ENCODE measurements around the gene TRPV2.
"Not testable (repeated sequence)": the region's sequence is repeated elsewhere in the genome, so short reads cannot be mapped to it uniquely, and the experiment has no call there.

TRPV2 gene

DNA sequence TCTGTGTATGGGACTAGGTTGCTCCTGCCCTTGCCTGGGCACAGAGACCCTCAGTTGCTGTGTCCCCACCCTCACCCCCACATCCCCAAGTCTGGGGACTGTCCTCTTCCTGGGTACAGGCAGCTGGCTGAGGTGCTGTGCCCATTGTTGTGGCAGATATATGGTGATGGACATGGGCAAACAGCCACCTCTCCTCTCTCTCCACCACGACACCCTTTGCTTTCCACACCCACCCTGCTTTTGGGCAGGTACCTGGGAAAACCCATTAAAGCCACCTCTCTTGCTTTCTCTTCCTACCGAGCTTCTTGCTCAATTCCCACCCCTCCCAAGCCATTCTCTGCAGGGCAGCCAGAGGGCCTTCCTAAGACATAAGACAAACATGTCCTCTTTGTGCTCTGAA lies 21.7 kb downstream of the TRPV2 start:
- DNase-seq, result no peak

DNA sequence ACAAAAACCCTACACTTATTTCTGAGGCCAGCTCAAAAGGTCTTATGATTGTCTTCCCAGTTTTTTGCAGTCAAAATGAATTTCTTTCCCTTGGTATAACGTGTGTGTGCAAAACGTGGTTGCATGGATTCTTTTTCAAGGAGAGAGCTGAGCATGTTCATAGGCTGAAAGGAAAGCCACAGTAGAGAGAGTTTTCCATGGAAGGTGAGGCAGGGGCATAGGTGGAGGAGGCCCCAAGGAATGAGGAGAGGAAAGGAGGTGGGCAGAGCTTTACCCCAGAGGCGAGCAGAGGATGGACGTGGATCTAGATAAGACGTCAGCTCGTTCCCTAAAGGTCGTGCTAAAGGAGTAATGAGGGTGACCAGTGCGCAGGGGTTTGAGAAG lies 22.8 kb downstream of the TRPV2 start:
- no peak for DNase-seq

DNA sequence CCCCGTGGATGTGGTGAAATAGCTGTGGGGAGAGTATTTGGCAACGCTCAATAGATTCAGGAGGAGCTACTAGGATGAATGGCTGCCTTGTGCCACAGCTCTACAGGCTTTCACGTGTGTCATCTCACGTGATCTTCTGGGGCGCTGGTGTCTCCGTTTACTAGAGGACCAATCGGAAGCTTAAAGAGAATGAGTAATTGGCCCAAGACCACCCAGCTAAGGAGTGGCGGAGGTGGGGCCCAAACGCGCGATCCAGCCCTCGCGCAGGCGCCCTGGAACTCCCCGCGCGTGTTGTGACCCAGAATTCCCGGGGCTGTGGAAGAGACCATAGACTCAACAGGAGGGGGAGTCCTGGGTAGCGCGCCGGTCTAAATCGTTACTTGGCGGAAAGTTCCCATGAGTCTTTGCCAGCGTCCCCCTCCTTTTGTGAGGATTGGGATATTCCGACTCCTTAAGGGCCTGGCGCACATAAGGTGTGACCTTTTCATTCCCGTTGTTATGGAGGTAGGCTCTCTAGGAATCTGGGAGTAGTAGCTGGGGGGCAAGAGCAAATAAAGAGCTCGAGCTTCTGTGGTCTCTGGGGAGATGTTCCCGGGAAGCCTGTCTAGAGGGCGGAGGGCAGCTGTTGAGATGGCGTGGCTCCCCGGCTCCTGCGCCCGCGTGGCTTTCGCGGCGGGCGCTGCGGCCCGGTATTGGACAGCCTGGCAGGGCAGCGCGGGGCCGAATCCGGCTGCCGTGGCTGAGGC lies 23.4 kb downstream of the TRPV2 start:
- peak; percentile 100 for DNase-seq

DNA sequence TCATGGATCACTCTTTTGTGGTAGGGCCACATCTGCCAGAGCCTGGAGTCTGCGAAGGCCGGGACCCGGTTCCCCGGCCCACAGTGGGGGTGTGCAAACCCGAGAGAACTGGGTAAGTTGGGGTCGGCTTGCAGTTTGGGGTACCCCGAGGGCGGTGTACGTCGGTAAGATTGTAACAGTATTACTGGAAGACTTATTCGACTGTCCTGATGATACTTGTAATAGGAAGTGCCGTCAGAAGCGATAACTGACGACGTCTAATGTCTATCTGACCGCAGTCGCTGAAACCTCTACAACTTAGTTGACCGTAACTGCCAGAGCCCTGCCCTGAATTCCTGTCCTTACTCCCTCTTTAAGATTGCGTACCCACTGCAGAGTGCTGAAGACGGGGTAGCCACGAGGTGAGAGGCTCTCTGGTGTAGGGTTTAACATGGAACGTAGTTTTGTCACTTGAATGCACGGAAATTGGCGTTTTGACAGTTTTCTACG lies 24.0 kb downstream of the TRPV2 start:
- no peak for DNase-seq

DNA sequence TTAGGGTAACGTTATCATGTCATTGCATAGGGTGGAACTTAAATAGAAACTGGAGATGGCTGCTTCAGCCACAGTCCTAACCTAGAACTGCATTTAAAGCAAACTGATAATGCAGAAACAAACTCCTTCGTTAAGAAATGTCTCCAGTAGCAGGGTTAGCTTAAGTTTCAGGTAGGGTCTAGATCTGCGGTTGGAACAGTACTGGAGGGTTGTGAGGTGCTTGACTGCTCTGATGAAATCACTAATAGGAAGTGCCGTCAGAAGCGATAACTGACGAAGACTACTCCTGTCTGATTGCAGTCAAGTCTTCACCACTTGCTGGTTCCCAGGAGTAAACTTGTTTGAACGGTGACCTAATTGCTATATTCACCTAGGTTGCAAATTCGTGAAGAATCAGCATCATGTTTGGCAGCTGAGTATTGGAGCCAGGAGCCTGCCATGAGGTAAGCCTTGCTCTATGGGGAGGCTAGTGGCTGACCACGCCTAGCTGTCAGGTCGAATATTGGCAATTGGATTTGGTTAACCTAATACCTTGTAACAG lies 24.5 kb downstream of the TRPV2 start:
- no peak for DNase-seq

DNA sequence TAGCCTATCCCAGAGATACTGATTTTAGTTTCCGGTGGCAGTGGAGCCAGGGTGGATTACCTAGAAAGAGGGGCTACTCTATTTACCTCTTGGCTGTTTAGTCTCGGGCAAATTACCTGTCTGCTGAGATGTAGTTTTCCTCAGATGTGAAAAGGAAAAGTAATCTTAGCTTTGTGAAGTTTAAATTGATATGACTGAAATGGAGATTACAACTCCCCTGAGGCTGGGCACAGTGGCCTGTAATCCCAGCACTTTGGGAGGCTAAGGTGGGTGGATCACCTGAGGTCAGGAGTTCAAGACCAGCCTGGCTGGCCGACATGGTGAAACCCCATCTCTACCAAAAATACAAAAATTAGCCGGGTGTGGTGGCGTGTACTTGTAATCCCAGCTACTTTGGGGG lies 25.0 kb downstream of the TRPV2 start:
- not testable (repeated sequence) for DNase-seq

DNA sequence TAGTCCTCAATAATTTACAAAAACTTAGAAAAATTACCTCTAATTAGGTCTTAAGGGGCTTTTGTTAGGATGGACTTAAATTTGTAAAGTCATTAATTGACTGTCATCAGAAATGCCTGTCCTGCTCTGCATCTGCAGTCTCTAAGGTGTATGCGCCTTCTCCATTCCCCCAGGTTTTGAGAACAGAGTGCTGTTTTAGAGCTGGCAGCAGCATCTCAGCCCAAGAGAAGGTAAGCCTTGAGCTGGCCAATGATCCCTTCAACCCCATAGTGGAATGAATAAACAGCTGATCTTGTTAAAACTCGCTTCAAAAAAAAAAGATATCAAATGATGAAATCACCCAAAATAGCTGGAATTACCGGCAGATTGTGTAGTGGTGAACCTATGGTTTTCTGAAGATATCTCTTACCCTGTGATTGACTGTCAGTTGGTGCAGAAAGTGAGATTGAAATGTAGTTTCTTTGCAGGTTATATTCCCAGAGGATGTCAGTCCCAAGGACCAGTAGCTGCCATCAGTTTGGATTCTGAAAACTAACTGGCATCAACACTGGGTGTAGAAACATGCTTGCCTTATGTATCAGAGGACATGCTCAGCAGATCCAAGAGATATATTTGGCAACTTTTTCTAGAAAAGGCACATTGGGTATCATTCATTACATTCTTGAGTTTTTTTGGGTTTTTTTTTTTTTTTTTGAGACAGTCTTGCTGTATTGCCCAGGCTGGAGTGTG lies 25.7 kb downstream of the TRPV2 start:
- DNase-seq, result no peak

DNA sequence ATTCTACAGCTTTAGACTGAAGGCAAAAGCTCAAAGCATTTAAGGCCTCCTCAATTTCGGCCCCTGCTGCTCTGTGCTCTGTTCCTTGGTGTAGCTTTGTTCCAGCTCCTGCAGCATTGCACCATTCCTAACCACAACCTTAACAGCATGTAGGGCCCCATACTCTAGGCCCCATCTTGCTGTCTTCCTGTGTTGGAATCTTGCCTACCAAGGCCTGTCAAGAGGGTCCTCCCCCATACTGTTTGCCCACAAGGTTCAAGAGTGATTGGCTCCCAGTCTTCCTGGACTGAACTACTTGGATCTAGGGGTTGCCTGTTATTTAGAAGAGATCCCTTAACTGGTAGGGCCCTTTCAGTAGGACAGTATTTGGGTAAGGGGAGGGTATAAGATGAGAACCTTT lies 26.8 kb downstream of the TRPV2 start:
- DNase-seq, result no peak

DNA sequence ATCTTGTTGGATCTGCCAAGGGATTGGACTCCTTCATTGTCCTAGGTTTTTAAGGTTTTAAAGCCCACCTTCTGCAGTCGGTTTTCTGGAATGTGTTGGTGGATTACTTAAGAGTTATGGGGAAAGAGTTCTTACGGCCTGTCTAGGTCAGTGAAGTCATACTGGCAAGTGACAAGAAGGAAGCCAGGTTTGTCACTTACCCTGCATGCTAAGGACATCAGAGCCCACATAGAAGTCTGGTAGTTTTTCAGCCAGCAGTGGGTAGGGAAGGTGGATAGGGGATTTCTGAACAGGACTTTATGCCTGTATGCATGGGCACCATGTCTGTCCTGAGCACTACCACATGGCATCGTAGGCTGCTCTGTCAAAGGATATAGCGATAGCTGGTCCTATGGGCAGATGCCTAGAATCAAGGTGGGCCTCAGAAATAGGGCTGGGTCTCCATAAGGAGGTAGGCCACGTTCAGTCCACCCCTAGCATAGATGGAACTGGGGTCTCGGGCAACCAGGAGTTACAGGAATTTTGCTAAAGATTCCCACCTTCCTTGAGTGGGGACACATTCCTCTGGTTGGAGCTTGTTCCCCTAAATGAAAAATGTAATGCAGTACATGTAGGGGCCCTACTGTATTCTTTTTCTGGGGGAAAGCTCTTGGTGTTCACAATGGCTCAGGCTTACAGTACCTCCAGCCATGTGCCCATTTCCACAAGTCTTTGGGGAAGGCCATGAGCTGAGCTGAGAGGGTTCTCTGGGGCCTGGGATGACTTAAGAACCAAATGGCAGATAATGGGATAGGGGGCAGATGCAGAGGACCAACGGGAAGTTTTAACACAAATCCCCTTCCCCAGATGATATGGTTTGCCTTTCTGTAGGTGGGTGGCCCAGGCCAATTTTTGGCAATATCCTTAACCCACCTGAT lies 27.5 kb downstream of the TRPV2 start:
- DNase-seq, result no peak

DNA sequence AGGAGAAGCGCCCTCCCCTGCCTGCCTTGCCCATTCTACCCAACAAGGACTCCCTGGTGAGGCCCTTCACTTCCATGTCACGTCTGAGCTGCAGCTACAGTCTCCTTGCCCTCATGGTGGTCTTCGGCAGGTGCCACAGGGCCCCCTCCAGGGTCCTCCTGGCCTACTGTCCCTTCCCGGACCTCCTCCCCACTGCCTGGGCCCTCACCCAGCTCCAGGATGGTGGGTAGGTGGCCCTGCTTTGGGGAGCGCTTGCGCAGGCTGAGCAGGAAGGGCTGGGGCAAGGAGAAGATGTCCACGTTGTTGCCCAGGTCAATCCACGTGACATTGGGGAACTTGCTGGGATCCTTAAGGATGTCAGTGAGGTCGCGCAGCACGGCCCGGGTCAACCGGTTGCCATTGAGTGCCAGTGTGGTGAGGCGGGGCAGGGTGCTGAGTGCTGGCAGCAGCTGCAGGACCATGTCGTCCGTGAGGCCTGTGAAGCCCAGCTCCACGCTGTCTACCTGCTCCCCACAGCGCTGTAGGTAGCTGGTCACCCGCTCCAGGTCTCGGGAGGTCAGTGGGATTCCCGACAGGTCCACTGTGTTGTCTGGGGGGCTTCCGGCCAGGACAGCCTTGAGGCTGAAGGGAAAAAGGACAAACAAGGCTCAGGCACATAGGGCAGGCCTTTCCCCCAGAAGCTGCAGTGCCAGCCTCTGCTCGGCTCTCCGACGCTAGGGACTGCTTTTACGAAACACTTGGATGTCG lies 28.3 kb downstream of the TRPV2 start:
- no peak for DNase-seq

DNA sequence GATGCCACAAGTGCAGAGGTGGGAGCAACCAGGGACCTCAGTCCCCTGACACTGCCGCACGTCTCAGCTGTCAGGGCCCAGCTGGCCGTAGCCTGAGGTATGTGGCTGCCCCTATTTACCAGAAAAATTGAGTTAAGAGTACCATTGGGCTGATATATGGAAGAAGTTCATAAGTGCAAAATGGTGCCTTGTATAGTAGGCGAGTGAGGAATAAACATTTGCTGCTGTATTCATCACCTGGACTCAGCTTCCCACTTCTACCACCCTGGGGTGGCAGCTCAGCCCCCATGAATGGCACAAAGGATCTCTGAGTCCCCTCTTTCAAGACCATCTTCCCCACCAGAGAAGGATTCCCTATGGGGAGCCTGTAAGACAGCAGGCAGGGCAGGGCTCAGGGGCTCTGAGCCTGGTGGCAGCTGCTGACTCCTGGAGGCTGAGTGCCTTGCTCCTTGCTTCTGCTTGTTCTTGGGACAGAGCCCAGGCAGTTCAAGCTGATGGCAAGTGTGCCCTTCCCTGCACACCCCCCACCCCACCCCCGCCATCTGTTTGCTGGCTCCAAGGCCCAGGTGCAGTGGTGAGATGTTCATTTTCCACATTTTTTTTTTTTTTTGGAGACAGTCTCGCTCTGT lies 29.0 kb downstream of the TRPV2 start:
- no peak for DNase-seq

DNA sequence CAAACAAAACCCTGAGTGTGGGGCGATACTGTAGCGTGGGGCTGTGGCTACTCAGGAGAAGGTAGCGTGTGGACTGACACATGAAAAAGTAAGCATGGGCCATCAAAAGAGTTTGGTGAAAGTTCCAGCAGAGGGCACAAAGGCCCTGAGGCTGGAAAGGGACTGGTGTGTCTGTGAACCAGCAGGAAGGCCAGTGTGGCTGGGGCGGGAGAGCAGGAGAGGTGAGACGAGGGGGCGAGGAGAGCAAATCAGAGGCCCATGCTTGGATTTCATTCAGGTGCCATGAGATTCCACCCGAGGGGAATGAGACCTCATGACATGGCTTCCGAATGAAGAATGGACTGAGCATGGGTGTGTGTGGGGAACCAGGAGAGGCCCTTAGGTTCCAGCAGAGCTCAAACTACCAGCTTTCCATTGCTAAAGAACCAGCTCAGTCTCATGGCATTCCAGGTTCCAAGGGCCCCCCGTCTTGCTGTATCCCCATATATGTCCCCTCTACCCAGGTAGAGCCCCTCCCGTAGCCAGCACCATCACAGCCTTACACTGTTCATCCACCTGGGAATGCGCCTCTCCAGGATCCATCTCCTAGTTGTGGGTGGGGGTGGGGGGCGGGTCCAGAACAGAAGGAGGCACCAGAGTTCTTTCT lies 31.1 kb downstream of the TRPV2 start:
- DNase-seq, result no peak

DNA sequence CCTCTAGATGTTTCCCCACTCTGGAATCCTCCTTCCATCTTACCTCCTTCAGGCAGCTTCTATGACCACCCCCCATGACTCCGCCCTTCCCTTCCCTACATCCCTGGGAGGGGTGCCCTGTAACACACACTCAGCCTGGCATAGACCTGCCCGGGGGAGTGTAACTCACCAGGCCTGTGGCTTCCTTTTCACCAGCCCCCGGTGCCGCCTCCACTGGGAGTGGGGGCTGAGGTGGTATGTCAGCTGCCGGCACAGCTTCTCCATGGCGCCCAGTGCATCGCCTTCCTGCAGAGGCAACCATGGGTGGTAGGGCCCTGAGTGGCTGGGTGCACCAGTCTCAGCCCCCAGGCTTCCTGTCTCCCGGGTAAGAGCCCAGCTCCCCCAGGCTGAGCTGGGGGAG lies 32.3 kb downstream of the TRPV2 start:
- DNase-seq, result no peak

DNA sequence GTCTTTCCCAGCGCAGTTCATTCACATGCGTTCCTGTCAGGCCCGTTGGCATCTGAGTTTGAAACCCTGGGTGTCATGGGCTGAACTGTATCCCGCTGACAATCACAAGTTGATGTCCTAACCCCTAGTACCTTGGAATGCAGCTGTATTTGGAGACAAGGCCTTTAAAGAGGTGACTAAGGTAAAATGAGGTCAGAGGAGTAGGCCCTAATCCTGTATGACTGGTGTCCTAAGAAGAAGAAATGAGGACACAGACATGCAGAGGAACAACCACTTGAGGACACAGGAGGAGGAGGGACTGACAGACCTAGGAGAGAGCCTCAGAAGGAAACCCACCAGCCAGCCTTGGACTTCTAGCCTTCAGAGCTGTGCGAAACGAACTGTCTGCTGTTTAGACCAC lies 33.1 kb downstream of the TRPV2 start:
- DNase-seq, result no peak

DNA sequence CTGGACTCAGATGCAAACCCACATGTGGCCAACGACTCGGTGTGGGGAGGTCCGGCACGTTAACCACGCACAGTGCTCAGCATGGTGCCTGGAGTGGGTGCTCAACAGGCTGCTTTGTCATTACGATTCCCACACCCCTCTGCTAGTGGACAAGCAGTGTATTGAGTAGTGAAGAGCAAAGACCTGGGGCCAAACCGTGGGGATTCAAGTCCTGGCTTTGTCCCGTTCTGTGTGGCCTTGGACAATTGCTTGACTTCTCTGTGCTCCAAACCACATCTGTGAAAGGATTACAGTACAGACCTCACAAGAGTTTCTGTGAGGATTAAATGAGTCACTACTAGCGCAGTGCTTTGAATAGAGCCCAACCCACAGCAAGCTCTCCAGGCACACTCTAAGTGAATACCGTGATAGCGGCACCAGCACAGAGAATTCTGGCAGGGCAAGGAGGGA lies 33.8 kb downstream of the TRPV2 start:
- DNase-seq, result no peak

DNA sequence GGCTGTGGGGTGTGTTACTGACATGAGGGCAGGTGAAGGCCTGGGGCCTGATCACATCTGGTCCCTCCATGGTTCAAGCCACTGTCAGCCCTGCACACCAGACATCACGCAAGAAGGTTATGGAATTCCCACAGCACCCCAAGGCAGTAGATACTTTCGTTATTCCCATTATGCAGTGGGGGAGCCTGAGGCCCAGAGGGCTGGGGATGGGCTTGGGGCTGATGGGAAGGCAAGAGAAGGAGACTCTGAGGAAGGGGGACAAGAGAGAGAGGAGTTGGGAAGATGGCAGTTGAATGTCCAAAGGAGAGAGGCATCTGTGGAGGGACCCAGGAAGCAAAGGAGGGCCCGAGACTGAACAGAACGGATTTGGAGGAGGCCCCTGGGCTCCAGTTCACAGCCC lies 34.7 kb downstream of the TRPV2 start:
- DNase-seq, result no peak

DNA sequence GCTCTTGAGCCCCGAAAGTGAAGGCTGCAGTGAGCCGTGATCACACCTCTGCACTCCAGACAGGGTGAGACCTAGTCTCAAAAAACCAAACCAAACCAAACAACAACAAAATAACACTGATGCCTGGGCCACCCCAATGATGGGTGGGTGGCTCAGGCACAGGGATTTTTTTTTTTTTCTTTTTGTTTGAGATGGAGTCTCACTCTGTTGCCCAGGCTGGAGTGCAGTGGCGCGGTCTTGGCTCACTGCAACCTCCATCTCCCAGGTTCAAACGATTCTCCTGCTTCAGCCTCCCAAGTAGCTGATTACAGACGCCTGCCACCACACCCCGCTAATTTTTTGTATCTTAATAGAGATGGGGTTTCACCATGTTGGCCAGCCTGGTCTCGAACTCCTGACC lies 36.9 kb downstream of the TRPV2 start:
- DNase-seq, result not testable (repeated sequence)

DNA sequence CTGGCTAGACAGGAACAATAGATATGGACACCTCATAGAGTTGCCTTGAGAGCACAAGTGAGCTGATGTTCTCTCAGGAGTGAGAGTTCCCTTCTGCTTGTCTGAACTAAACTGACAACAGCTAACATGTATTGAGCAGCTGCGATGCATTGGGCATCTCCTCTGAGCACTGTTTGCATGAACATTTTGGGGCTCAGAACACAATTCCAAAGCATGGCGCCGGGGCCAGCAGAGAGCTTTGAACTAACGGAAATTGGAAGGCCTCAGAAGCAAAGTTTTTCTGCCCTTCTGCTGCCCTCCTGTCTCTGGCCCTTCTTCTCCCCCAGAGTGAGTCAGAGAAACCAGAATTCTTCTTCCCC lies 38.1 kb downstream of the TRPV2 start:
- DNase-seq, result no peak

DNA sequence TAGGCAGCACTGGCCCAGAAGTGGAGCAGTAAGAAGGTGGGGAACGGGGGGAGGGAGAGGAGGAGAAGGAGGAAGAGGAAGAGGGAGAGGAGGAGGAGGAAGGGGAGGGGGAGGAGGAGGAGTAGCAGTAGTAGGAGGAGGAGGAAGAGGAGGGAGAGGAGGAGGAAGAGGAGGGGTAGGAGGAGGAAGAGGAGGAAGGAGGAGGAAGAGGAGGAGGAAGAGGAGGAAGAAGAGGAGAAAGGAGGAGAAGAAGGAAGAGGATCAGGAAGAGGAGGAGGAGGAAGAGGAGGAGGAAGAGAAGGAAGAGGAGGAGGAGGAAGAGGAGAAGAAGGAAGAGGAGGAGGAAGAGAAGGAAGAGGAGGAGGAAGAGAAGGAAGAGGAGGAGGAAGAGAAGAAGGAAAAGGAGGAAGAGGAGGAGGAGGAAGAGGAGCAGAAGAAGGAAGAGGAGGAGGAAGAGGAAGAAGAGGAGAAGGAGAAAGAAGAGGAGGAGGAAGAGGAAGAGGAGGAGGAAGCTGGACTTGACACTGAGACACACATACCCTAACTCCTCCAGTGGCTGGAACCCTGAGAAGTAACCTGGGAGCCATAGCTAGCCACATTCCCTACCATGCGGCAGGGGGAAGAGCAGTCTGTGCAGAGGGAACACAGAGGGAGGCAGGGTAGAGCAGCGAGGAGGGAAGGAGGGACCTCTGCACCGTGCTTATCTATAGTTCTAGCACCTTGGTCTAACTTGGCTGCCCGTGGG lies 40.8 kb downstream of the TRPV2 start:
- no peak for DNase-seq

DNA sequence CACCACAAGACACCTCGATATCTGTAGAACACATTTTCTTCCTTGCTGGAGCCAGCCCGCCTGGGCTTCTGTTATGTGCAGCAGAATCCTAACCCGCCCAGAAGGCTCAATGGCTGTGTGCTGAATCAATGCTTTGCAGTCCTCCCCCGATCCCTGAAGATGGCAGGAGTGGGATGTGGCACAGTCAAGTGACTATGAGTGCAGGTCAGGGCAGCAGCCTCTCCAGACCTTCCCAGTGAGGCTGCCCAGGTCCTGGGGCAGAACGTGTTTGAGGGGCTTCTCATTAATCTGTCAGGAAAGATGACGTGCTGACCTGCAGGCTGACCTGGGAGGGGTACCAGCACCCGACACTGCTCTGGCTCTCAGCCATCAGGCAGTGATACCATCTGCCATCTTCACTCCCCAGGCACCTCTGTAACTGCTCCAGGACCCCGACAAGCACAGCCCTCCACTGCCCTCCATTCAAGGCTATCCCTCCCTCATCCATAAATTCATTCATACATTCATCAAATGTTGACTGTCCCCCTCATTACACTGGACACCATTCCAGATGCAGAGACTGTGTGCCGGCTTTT lies 41.5 kb downstream of the TRPV2 start:
- no peak for DNase-seq
